Measurements from ENCODE around the gene ESYT1.

Gene ESYT1

GRCh38 chr12:56172839-56173238, 44.8 kb downstream of the ESYT1 start:
- in situ Hi-C loops (cut with MboI; ENCODE audit: low sequenced_read_pairs, unreplicated experiment) = no loop called here
- no peak for DNase-seq (ENCODE audit: low spot score)
- TF ChIP-seq, protein P1, sequence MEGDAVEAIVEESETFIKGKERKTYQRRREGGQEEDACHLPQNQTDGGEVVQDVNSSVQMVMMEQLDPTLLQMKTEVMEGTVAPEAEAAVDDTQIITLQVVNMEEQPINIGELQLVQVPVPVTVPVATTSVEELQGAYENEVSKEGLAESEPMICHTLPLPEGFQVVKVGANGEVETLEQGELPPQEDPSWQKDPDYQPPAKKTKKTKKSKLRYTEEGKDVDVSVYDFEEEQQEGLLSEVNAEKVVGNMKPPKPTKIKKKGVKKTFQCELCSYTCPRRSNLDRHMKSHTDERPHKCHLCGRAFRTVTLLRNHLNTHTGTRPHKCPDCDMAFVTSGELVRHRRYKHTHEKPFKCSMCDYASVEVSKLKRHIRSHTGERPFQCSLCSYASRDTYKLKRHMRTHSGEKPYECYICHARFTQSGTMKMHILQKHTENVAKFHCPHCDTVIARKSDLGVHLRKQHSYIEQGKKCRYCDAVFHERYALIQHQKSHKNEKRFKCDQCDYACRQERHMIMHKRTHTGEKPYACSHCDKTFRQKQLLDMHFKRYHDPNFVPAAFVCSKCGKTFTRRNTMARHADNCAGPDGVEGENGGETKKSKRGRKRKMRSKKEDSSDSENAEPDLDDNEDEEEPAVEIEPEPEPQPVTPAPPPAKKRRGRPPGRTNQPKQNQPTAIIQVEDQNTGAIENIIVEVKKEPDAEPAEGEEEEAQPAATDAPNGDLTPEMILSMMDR (IDR thresholded peaks at IDR 0.05; ENCODE audit: borderline replicate concordance, control extremely low read depth, extremely low read depth, insufficient read depth, missing control alignments) = no peak

DNA sequence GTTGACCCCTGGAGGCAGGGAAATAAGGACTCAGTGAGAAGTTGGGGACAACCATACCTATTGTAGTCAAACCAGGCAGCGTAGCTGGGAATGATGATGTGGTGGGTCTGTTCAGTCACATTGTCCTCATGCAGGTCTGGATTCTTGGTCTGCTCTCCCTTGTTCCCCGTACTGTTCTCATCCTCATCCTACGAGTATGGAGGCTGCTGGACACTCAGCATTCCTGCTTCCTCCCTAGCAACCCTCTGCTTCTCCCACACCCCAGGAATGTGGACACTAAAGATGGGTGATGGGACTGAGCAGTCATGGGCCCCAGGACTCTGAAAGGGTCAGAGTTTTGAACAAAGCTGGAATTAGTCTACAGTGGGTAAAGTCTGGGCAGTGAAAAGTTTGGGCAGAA, 50.3 kb downstream of the ESYT1 start:
- TF ChIP-seq, protein P1 (IDR thresholded peaks at IDR 0.05; ENCODE audit: borderline replicate concordance, control extremely low read depth, extremely low read depth, insufficient read depth, missing control alignments) = no peak
- in situ Hi-C loops (cut with MboI; ENCODE audit: low sequenced_read_pairs, unreplicated experiment) = no loop called here
- DNase-seq (ENCODE audit: low spot score) = no peak

DNA sequence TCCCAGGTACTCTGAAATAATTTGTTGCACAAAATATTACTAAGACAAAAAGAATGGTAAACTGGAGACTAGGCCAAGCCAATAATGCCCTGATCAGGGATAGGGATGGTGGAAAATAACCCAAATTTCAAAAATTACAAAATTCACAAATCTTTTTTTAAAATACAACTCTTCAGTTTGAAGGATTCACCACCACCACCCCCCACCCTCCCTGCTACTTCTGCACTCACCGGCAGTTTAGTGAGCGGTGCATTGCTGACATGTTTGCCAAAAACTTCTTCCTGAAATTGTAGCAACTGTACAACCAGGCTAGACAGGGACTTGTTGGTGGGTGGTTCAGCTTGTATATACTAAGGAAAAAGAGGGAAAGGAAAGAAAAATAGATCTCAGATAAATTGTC, 58.9 kb downstream of the ESYT1 start:
- in situ Hi-C loops (cut with MboI; ENCODE audit: low sequenced_read_pairs, unreplicated experiment) = no loop called here
- TF ChIP-seq, protein P1 (IDR thresholded peaks at IDR 0.05; ENCODE audit: borderline replicate concordance, control extremely low read depth, extremely low read depth, insufficient read depth, missing control alignments) = no peak

DNA sequence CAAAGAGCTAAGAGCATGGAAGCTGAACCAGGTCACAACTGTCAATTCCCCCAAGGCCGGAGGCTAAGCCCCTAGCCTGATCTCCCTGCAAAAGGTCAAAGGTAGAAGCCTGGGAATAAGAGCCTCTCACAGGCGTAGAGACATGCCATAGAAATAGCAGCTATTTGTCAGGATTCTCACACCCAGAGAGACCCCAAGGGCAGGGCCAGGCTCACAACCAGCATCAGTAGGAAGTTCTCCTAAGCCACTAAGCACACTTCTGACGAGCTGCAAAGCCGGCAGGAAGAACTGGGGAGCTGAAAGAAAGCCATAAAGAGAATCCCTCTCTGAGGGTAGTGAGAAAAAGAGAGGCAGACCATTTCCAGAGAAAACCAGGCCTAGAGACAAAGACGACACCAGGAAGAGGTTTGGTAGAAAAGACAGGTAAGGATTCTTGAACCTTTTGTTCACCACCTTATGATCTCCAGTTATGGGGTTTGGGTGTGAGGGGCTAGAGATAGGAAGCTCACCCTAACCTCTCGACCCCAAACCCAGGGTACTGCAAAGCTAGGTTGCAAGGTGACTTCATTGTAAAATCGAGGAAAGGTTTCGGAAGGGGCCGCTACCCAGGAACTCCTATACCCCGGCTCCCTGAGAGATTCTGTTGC, 60.2 kb downstream of the ESYT1 start:
- TF ChIP-seq, protein P1 (IDR thresholded peaks at IDR 0.05; ENCODE audit: borderline replicate concordance, control extremely low read depth, extremely low read depth, insufficient read depth, missing control alignments) = no peak
- no peak for DNase-seq (ENCODE audit: low spot score)
- in situ Hi-C loops (cut with MboI; ENCODE audit: low sequenced_read_pairs, unreplicated experiment) = no loop called here

More for the DNA sequence above, 58.9 kb downstream of the ESYT1 start:
- DNase-seq (ENCODE audit: low spot score) = no peak

- in situ Hi-C loops (cut with MboI; ENCODE audit: low sequenced_read_pairs, unreplicated experiment) = no loop called here
- no peak for DNase-seq (ENCODE audit: low spot score)
- TF ChIP-seq, protein P1 (IDR thresholded peaks at IDR 0.05; ENCODE audit: borderline replicate concordance, control extremely low read depth, extremely low read depth, insufficient read depth, missing control alignments) = no peak
Observed at GRCh38 chr12:56188778-56189098, 60.7 kb downstream of the ESYT1 start.

DNA sequence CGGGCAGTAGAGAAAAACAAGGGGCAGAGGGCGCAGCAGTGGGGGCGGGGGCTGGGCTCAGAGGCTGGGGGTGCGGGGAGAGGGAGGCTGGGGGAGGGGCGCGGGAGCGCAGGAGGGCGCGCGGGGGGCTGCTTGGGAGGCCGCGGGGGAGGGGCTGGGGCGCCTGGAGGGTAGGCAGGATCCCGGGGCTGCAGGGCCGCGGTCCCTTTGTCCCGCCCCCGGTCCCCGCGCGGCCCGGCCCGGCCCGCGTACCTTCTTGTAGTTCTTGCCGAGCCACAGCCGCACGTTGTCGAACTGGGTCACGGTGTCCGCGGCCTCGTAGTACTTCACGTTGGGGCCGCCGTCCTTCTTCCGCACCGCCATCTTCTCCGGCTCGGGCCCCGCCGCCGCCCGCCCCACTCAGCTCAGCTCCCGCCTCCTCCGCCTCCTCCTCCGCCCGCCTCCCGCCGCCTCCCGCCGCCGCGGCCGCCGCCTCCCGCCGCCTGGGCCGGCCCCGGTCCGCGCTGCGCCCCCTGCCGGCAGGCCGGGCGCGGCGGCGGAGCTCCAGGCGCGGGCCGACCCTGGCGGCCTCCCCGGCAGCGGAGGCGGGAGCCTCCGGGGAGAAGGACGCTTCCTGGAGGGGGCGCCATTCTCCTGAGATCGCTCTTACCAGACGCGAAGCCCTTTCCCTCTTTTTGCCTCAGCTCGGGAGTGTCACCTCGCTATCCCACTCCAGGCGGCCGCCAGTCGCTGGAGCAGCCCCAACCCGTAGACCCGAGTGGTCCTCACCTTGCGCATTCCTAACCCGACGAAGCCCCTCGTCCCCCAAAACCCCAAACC, 61.2 kb downstream of the ESYT1 start, which contains the start of gene SMARCC2:
Gene SMARCC2 (minus strand): TSS at position 385 of the 819 bp plus-strand sequence. CDS start 22 bp downstream, at position 363.
- peak; percentile 95 for DNase-seq (ENCODE audit: low spot score)
- TF ChIP-seq, protein P1 (IDR thresholded peaks at IDR 0.05; ENCODE audit: borderline replicate concordance, control extremely low read depth, extremely low read depth, insufficient read depth, missing control alignments) = peak; percentile 96
- in situ Hi-C loops (cut with MboI; ENCODE audit: low sequenced_read_pairs, unreplicated experiment) = no loop called here

Measured in GM13976 (cell line).